ENCODE results near the gene FANCC. TPM values are rescaled to one million over a fixed set of nuclear protein-coding genes. Genes with fewer than 3 reads are reported as not detected.

The FANCC gene
- total and polyA plus RNA-seq, 2 experiments from 2014 or later: 13.1 to 15.6 TPM

DNA sequence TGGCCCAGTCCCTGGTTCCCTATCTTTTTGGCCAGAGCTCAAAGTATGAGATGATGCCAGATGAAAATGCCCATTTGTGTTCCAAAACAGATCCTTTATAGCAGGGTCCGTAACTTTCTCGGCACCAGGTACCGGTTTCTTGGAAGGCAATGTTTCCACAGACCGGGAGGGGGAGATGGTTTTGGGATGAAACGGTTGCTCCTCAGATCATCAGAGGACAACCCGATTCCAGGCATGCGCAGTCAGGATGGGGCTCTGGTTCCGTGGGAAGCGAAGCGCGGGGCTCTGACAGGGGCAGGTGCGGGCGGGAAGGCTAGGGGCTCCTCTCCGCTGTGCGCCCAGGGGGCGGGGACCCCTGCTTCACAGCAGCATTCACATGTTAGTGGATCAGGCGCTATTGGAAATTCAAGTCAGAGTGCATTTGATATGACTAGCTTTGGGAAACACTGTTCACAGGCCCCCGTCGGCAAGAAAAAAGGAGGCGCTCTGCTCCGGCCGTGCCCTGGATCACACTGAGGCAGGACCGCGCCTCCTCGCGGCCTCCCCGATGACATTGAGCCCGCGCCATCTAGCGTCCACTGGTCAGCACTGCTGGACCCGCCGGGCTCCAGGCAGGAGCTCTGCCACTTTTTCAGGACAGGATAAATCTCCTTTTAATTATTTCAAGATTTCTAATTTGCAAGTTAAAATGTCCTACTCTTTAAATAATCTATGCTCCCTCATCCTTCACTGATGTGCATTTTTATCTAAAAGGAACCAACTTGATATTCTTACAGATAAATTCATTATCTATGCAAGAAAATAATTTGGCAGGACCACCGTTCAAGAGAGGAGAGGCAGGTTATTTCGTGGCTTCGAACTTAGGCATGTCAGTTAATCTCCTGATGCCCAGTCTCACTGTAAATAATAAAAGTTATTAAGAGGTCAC, 190.0 kb downstream of the FANCC start:
- TF ChIP-seq EZH2 (IDR thresholded peaks at IDR 0.05; ENCODE audit: borderline replicate concordance): no peak
- TF ChIP-seq, protein P1, sequence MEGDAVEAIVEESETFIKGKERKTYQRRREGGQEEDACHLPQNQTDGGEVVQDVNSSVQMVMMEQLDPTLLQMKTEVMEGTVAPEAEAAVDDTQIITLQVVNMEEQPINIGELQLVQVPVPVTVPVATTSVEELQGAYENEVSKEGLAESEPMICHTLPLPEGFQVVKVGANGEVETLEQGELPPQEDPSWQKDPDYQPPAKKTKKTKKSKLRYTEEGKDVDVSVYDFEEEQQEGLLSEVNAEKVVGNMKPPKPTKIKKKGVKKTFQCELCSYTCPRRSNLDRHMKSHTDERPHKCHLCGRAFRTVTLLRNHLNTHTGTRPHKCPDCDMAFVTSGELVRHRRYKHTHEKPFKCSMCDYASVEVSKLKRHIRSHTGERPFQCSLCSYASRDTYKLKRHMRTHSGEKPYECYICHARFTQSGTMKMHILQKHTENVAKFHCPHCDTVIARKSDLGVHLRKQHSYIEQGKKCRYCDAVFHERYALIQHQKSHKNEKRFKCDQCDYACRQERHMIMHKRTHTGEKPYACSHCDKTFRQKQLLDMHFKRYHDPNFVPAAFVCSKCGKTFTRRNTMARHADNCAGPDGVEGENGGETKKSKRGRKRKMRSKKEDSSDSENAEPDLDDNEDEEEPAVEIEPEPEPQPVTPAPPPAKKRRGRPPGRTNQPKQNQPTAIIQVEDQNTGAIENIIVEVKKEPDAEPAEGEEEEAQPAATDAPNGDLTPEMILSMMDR (IDR thresholded peaks at IDR 0.05; ENCODE audit: poor library complexity): peak; percentile 99
- TF ChIP-seq EZH2phosphoT487 (IDR thresholded peaks at IDR 0.05; ENCODE audit: low read depth, severe bottlenecking, unreplicated experiment): no peak
- H3K4me1 ChIP-seq (ENCODE audit: insufficient read depth): peaks cover 44% of the 10 kb centered on the region
- no peaks in the 10 kb centered on the region for H3K79me2 ChIP-seq
- no peaks in the 10 kb centered on the region for H4K20me1 ChIP-seq (ENCODE audit: insufficient read depth, poor library complexity, severe bottlenecking)
- no peaks in the 10 kb centered on the region for H3K9me2 ChIP-seq (replicated peaks; ENCODE audit: insufficient read depth)
- no peak overlapping the region for H3K4me3 ChIP-seq
- 25% methylated on average over 33 of the region's 35 CpGs for WGBS (ENCODE audit: low lambda C conversion rate, missing lambda C conversion rate)
- no peak overlapping the region for H3K27ac ChIP-seq
- H3K9me3 ChIP-seq (ENCODE audit: low read depth): no peaks in the 10 kb centered on the region
- H3K4me2 ChIP-seq: peak overlapping the region; percentile 83
- H3K36me3 ChIP-seq (replicated peaks; ENCODE audit: insufficient read depth, low read depth): no peaks in the 10 kb centered on the region
- DNase-seq (ENCODE audit: low spot score): peak; percentile 92
- H3K27me3 ChIP-seq: no peaks in the 10 kb centered on the region
- H2AFZ ChIP-seq: no peak overlapping the region

DNA sequence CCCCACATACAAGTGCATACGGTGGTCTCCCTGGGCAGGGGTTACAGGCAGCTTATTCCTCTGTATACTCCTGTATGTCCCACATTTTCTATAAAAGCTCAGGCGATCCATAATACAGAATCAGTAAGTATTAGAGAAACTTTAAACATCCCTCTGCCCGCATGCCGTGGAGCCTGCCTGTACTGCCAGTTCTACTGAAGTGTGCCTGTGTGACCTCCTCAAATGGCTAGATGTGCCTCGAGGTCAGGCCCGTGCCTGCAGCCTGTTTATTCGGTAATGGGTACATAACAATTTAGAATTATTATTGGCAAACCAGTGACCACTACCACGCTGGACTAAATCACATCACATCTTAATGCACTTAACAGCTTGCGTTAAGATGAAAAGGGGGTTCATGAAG, 190.8 kb downstream of the FANCC start:
- H4K20me1 ChIP-seq (ENCODE audit: insufficient read depth, poor library complexity, severe bottlenecking): no peaks in the 10 kb centered on the region
- no peaks in the 10 kb centered on the region for H3K9me3 ChIP-seq (ENCODE audit: low read depth)
- no peak for DNase-seq (ENCODE audit: low spot score)
- H3K4me2 ChIP-seq: no peak overlapping the region
- H3K4me3 ChIP-seq: no peak overlapping the region
- H3K9me2 ChIP-seq (replicated peaks; ENCODE audit: insufficient read depth): no peaks in the 10 kb centered on the region
- 91% methylated on average over 9 of the region's 9 CpGs for WGBS (ENCODE audit: low lambda C conversion rate, missing lambda C conversion rate)
- no peaks in the 10 kb centered on the region for H3K36me3 ChIP-seq (replicated peaks; ENCODE audit: insufficient read depth, low read depth)
- no peaks in the 10 kb centered on the region for H3K79me2 ChIP-seq
- H3K4me1 ChIP-seq (ENCODE audit: insufficient read depth): peaks cover 37% of the 10 kb centered on the region
- TF ChIP-seq, protein P1 (IDR thresholded peaks at IDR 0.05; ENCODE audit: poor library complexity): no peak
- TF ChIP-seq EZH2 (IDR thresholded peaks at IDR 0.05; ENCODE audit: borderline replicate concordance) (no peak), EZH2phosphoT487 (IDR thresholded peaks at IDR 0.05; ENCODE audit: low read depth, severe bottlenecking, unreplicated experiment) (no peak)
- H2AFZ ChIP-seq: no peak overlapping the region
- H3K27me3 ChIP-seq: no peaks in the 10 kb centered on the region
- no peak overlapping the region for H3K27ac ChIP-seq

DNA sequence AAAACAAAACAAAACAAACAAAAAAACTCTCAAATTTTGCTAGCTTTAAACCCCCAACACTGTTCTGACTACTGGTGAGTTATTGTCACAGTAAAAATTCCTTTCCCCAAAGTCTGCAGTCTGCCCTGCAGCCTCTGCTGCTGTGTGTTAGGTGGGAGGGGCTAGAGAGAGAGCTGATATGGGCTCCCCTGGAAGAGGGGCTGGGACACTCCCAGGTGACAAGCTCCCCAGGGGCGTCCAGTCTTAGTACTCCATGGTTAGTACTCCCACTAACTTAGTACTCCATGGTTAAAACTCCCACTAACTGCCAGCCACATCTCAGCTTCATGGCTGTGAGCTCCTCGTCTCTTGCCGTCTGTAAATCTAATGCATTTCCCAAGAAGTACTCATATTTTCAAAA, 191.9 kb downstream of the FANCC start:
- Histone ChIP-seq H3K9me3 (ENCODE audit: low read depth) (no peaks in the 10 kb centered on the region), H4K20me1 (ENCODE audit: insufficient read depth, poor library complexity, severe bottlenecking) (no peaks in the 10 kb centered on the region), H3K27me3 (no peaks in the 10 kb centered on the region), H3K27ac (peak overlapping the region; percentile 20), H3K4me3 (no peak overlapping the region), H3K4me1 (ENCODE audit: insufficient read depth) (peaks cover 33% of the 10 kb centered on the region), H3K79me2 (no peaks in the 10 kb centered on the region), H3K9me2 (replicated peaks; ENCODE audit: insufficient read depth) (no peaks in the 10 kb centered on the region), H2AFZ (no peak overlapping the region), H3K4me2 (no peak overlapping the region), H3K36me3 (replicated peaks; ENCODE audit: insufficient read depth, low read depth) (no peaks in the 10 kb centered on the region)
- 65% methylated on average over 3 of the region's 3 CpGs for WGBS (ENCODE audit: low lambda C conversion rate, missing lambda C conversion rate)
- no peak for DNase-seq (ENCODE audit: low spot score)
- TF ChIP-seq, protein P1 (IDR thresholded peaks at IDR 0.05; ENCODE audit: poor library complexity): no peak
- TF ChIP-seq EZH2 (IDR thresholded peaks at IDR 0.05; ENCODE audit: borderline replicate concordance) (no peak), EZH2phosphoT487 (IDR thresholded peaks at IDR 0.05; ENCODE audit: low read depth, severe bottlenecking, unreplicated experiment) (no peak)
